GM08714 (cell line): ENCODE measurements around the gene SLC30A3.

Experiments
- H3K4me3 ChIP-seq: fragments of 200-500 bp; sonication (Bioruptor generic); 2 replicates; pipeline ENCODE4 v1.5.1; 2014; ENCODE audit warnings: mild to moderate bottlenecking, low read length, inconsistent platforms
- ZNF274 ChIP-seq: IDR thresholded peaks from 2 replicates; pipeline ENCODE4 v1.6.1; 2012; ENCODE audit warnings: mild to moderate bottlenecking, low read depth, low read length

Gene SLC30A3

DNA sequence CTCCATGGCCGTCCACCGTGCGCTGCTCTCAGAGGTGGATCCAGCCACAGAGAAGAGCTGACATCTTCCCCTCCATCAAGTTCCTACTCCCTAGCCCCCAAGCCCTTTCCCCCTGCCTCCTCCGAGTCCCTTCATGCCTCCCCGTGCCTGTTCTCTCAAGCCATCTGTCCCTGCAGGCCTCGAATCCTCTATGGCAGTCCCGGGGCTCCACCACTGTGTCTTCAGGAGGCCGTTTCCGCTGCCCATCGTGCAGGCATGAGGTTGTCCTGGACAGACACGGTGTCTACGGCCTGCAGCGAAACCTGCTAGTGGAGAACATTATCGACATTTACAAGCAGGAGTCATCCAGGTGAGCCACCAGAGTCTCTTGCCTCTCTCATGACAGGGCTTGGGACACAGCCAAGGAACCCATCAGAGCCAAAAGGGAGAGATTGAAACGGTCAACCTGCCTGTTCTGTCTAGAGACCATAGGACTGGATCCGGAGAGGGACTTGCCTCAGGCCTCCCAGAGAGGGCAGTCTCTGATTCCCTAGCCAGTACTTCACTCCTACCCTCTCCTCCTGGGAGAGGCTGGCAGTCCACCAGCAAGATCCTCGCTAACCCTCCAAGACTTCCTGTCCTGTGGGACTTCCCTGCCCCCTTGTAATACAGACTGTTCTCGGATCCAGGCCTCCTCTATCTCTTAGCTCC lies 35.7 kb upstream of the SLC30A3 start:
- no peak for TF ChIP-seq ZNF274
- H3K4me3 ChIP-seq = no peak overlapping the region

DNA sequence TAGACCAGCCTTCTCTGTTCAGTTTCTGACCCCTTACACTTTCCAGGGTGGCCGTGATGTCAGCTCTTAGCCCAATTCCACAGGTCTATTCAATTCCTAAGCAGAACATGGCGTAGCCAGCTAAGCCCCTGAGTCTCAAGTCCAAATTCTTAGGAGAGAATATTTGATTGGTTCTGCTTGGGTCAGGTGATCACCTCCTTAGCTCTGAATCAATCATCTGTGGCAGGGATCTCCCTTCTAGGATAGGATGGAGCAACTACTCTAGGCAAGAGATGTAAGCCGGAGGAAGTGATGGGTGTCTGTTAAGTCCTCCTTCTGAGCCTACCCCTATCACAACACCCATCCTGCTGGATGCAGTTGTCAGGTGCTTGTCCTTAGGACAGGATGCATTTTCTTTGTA lies 34.3 kb upstream of the SLC30A3 start:
- no peak for TF ChIP-seq ZNF274

DNA sequence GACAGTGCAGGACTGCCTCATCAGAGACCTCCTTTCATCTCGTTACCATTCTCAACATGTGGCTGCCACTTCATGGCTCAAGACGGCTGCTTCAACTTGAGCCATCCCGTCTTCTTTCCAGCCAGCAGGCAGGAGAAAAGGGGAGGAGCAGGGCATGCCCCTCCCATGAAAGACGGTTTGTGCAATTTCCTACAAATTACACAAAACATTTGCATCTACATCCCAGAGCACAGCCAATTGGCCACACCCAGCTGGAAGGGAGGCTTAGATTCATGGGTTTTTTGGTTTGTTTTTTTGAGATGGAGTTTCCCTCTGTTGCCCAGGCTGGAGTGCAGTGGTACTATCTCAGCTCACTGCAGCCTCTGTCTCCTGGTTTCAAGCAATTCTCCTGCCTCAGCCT lies 33.6 kb upstream of the SLC30A3 start:
- TF ChIP-seq ZNF274 = no peak

More for the DNA sequence above, 34.3 kb upstream of the SLC30A3 start:
- H3K4me3 ChIP-seq = no peak overlapping the region

DNA sequence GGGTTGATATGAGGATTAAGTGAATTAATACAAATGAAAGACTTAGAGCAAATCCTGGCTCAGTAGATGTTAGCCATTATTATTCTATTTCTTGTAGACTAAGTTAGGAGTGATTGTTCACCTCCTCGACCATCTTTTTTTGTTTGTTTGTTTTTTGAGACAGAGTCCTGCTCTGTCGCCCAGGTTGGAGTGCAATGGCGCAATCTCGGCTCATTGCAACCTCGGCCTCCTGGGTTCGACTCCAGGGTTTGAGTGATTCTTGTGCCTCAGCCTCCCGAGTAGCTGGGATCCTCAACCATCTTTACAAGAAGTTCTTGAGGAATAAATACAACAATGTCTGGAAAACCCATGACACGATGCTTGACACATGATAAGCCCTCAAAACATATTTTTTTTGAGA lies 32.1 kb upstream of the SLC30A3 start:
- H3K4me3 ChIP-seq = no peak overlapping the region
- TF ChIP-seq ZNF274 = no peak

More for the DNA sequence above, 33.6 kb upstream of the SLC30A3 start:
- H3K4me3 ChIP-seq = no peak overlapping the region

DNA sequence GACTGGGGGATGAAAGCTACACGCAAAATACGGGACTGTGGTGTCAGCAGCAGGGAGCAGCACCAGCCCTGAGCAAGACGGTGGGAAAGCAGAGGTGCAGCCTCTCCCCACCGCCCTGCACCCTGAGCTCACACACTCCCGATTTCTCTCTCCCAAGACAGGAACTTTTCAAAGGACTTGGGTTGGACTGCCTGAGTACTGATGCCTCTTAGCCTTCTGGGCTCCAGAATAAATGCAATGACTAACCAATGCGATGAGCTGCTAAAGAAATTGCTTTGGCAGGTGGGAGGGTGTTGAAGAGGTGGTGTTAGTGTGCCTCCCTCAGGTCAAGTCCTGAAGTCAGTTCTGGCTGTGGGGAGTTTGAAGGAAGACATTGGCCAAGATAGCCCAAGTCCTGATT lies 29.0 kb upstream of the SLC30A3 start:
- TF ChIP-seq ZNF274 = no peak
- H3K4me3 ChIP-seq = no peak overlapping the region

DNA sequence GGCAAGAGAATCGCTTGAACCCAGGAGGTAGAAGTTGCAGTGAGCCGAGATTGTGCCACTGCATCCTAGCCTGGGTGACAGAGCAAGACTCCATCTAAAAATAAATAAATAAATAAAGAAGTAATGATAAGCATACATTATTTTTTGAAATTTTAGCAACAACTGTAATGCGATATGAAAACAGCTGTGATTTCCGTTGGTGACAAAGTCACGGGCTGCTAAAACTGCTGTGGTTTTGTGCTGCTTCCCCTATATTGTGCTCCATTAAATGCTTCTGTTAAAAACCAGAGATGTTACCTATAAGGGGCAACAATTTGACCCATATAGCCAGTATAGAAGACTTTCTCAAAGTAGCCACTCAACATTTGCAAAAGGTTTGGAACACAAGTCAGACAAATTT lies 27.7 kb upstream of the SLC30A3 start:
- H3K4me3 ChIP-seq = no peak overlapping the region
- no peak for TF ChIP-seq ZNF274

DNA sequence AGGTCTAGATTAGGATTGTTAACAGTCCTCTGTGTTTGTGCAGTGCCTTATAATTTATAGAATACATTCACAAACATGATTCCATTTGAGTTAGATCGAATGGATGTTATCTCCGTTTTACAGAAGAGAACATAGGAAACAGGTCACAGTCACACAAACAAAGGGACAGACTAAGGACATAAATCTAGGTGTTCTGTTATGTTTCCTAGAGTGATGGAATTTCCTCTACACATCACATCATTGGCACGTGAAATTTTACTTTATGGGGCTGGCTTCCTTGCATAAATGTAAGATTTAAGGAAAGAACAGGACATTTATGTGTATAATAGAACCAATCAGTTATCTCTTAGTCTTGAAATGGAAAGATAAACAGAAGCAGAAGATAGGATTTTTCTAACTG lies 25.8 kb upstream of the SLC30A3 start:
- TF ChIP-seq ZNF274 = no peak
- no peak overlapping the region for H3K4me3 ChIP-seq

DNA sequence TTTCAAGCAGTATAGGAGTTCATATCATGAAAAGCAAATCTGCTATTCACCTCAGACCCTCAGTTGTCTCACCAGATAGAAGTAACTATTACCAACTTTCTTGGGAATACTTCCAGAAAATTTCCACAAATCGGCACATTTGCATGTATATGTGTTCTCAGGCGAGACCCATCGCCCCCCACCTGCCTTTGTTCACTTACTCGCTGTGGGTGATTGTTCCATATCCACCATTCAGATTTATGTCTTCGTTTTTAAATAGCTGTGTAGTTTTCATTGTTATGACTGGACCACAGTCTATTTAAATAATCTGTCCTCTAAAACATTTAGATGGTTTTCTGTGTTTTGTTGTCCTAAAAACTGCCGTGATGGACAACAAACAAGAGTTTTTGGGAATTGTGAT lies 22.6 kb upstream of the SLC30A3 start:
- no peak for TF ChIP-seq ZNF274
- no peak overlapping the region for H3K4me3 ChIP-seq

DNA sequence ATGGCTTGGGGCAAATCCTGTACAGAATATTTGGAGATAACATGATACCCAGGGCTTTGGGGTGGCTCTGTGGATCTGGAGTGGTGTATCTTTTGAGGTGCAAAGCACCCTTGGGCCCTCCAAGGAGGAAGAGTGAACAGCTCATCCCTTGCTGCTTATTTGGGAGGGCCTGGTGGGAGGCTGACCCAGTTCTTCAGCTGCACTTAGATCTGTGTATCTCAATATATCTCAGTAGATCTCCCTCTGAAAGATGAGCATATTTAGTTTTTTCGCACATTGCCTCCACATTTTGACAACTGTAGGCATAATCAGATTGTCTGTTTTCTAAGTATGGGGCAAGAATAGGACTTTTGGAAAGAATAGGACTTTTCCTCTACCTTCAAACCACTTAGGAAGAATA lies 22.1 kb upstream of the SLC30A3 start:
- no peak overlapping the region for H3K4me3 ChIP-seq

DNA sequence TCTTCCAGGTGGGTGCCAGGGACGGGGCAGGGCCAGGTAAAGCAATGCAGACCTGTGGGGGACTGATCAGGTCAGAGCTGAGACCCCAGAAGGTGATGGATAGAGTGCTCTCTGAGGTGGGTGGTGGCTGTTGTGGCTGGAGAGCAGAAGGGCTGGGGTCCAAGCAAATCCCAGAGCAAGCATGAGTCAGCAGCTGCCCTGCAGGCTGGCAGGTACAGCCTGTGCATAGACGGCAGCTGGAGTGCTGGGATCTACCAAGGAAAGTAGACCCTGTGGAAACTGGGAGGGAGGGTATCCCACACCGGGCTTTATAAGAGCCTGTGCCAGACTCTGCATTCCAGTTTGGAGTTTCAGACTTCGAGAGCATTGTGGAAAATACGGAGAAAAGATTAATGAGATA lies 20.0 kb upstream of the SLC30A3 start:
- no peak for TF ChIP-seq ZNF274

More for the DNA sequence above, 22.1 kb upstream of the SLC30A3 start:
- TF ChIP-seq ZNF274 = no peak

DNA sequence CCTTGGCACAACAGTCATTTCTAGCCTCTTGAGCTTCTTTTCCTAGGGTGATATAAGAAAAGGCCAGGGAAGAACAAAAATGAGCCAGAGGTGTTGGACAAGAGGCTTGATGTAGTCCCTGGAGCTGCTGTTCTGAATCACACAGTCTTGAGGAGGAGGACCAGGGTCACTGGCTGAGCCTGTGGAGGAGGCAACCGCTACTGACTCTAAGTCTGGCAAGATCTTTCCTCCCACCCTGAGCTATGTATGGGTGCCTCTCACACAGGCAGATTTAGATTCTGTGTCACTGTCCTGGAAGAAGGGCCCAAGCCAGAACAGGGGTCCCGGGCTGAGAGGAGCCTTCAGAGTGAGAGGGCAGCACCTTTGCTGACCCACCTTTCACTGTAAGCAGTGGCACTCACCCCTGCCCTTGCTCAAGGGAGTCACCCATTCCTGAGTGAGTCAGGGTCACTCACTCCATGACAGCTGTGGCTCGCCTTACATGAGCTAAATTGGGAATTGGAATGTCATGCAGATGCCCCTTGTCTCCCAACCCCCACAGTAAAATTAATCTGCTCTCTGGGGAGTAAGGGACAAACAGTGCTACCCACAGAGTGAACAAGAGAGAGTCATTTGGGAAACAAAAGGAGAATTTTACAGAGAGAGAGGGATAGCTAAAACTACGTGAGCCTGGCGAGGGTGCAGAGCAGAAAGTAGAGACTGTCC lies 19.2 kb upstream of the SLC30A3 start, which contains the start of gene TRIM54:
Gene TRIM54, plus strand, starts transcription at position 575 of the 705 bp plus-strand sequence. CDS start 303 bp downstream, outside the sequence.
- no peak within 1 kb of the TSS for H3K4me3 ChIP-seq

More for the DNA sequence above, 20.0 kb upstream of the SLC30A3 start:
- no peak overlapping the region for H3K4me3 ChIP-seq

DNA sequence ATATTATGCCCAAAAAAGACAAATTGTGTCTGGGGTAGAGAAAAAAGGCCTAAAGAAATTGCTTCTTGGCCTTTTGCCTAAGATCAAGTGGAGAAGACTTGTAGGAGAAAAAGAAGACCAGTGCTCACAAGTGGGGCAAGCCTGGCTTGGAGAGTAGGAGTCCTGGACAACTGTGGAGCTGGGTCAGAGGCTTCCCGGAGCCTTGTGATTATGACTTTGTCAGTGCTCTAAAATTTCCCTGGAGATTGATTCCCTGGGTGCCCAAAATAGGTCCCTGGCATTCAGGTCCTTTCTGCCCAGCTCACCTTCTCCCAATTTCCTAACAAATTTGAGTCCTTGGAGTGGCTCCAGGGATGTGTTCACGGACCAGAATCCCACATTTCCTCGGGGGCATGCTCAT lies 18.6 kb upstream of the SLC30A3 start:
- no peak overlapping the region for H3K4me3 ChIP-seq
- no peak for TF ChIP-seq ZNF274

More for the DNA sequence above, 19.2 kb upstream of the SLC30A3 start, which contains the start of gene TRIM54:
- TF ChIP-seq ZNF274 = no peak

DNA sequence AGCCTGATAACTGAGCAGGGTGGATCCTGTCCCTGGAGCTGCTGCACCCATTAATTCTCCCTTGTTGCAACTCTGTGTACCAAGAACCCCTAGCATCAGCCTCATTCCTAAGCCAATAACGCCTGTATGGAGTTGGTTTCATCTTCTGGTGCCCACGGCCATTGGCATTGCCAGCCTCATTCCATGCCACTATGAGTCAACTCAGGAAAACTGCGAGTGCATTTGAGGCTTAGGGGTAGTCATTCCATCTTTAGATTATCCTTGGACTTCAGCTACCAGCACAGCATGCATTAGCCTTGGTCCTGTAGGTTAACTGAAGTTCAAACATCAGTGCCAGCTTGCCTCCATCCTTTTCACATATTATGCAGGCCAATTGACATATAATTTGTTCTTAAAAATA lies 18.0 kb upstream of the SLC30A3 start:
- TF ChIP-seq ZNF274 = no peak
- H3K4me3 ChIP-seq = no peak overlapping the region

DNA sequence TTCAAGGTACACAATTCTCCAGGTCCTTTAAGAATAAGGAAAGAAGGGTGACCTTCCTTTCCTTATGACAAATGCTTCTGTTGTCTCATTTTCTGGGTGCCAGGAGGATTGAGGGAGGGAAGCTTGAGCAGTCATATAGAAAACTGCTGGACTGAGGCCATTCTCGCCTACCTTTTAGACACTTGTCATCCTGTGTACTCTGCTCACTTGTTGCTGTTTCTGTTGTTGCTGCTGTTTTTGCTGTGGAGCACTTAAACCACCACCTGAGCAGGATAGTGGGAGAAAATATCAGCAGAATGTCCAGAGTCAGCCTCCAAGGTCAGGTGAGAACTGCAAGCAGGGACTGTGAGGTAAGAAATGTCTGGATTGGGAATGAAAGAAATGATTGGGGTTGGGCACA lies 15.2 kb upstream of the SLC30A3 start:
- no peak overlapping the region for H3K4me3 ChIP-seq
- no peak for TF ChIP-seq ZNF274
